AG09319 (cell line): ENCODE data around the gene SLC51B.
"Not testable (repeated sequence)": the region's sequence is repeated elsewhere in the genome, so short reads cannot be mapped to it uniquely, and the experiment has no call there.

ENCODE experiments used
- DNase-seq: peaks from one replicate; pipeline ENCODE4 v3.0.0-alpha.2; 2010; ENCODE audit warnings: low read depth; ENCODE audit errors: extremely low read depth
- TF ChIP-seq, protein P1 (sequence below): IDR thresholded peaks from 2 replicates; pipeline ENCODE4 v1.5.1; 2011; ENCODE audit warnings: low read depth, mild to moderate bottlenecking, inconsistent platforms, low read length, moderate library complexity

SLC51B gene

DNA sequence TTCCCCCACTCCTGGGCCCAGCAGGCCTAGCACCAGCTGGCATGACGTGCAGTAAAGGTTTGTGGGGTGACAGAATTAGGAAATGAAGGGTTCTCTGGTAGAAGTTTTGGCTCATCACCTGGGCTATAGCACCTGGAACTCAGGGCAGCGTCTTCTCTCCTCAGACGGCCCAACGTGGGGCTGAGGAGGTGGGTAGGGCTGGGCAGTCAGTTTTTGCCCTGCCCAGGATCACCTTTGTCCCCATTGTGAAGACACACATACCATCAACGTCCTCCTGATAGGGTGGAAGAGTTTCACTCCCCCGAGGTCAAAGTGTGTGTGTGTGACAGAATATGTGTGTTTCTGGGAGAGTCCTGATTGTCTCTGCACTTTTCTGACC is 43.4 kb downstream of the SLC51B start:
- TF ChIP-seq, protein P1, sequence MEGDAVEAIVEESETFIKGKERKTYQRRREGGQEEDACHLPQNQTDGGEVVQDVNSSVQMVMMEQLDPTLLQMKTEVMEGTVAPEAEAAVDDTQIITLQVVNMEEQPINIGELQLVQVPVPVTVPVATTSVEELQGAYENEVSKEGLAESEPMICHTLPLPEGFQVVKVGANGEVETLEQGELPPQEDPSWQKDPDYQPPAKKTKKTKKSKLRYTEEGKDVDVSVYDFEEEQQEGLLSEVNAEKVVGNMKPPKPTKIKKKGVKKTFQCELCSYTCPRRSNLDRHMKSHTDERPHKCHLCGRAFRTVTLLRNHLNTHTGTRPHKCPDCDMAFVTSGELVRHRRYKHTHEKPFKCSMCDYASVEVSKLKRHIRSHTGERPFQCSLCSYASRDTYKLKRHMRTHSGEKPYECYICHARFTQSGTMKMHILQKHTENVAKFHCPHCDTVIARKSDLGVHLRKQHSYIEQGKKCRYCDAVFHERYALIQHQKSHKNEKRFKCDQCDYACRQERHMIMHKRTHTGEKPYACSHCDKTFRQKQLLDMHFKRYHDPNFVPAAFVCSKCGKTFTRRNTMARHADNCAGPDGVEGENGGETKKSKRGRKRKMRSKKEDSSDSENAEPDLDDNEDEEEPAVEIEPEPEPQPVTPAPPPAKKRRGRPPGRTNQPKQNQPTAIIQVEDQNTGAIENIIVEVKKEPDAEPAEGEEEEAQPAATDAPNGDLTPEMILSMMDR = no peak

GRCh38 chr15:65089206-65089824 is 44.1 kb downstream of the SLC51B start:
- TF ChIP-seq, protein P1 = no peak
- no peak for DNase-seq

More for the DNA sequence above, 43.4 kb downstream of the SLC51B start:
- DNase-seq = no peak

- TF ChIP-seq, protein P1 = no peak
- no peak for DNase-seq
These were observed 47.0 kb downstream of the SLC51B start for GRCh38 chr15:65091946-65092770.

GRCh38 chr15:65092911-65093792 is 48.0 kb downstream of the SLC51B start:
- no peak for DNase-seq
- TF ChIP-seq, protein P1 = no peak

- DNase-seq = not testable (repeated sequence)
These were observed 48.6 kb downstream of the SLC51B start for GRCh38 chr15:65093793-65094170.

DNA sequence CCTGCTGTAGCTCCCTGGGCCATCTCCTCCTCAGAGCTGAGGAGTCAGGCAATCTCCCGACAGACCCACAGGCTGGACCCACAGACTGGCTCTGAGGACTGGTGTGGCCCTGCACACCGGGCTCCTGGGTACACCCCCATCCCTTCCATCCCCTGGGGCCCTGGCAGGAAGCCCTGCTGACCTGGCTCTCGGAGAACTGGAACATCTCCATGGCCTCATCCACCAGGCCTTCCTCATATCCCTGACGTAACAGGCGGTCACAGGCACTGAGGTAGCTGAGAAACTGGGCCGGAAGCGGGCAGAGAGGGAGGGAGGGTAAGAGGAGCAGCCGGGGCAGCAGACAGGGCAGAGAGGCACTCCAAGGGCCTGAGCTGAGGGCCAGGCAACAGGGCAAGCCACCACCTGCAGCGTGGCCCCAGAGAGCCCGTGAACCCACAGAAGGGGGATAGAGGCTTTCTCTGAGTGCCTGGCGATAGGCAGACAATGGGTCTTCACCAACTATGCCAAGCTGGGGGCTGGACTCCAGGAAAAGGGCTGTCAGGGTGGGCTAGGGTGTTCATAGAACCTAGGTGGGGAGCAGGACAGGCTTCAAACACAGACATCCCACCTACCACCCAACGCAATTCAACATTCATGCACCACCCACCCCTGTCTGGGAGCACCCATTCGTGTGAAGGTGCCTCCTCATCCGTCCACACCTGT is 49.3 kb downstream of the SLC51B start:
- no peak for DNase-seq
- TF ChIP-seq, protein P1 = no peak

GRCh38 chr15:65095011-65095746 is 50.0 kb downstream of the SLC51B start:
- TF ChIP-seq, protein P1 = no peak

More at GRCh38 chr15:65095011-65095746, 50.0 kb downstream of the SLC51B start:
- DNase-seq = no peak
